GM12878 (cell line): ENCODE data around the gene KRTAP10-5. TPM values are rescaled to one million over a fixed set of nuclear protein-coding genes. Genes with fewer than 3 reads are reported as not detected.

Experiments used
- ATAC-seq: fragments of 200-7000 bp; cut with Tn5 transposase; 3 replicates; pipeline ENCODE4 v1.9.1; 2020; ENCODE audit warnings: mild to moderate bottlenecking, moderate library complexity
- BruUV-seq: library from RNA; stranded (reverse); fragments of 400-500 nt; replicated peaks from 2 replicates; lab custom pipeline; 2021; lab: Mats Ljungman, UMichigan
- CTCF ChIA-PET: fragments of 300-600 bp; sonication (Branson Sonifier 250); formaldehyde crosslinking; extraction: SDS; loops from one replicate; lab custom pipeline; 2021; ENCODE audit warnings: inconsistent platforms; lab: Yijun Ruan, JAX
- POLR2A ChIA-PET: fragments of 350-600 bp; formaldehyde crosslinking; extraction: SDS; loops from one replicate; lab custom pipeline; 2021; ENCODE audit warnings: inconsistent platforms; lab: Charles Lee
- RAD21 ChIA-PET: fragments of 300-600 bp; sonication (Branson Sonifier 250); formaldehyde crosslinking; loops from one replicate; lab custom pipeline; 2023; ENCODE audit warnings: antibody characterized with exemption; ENCODE audit not compliant: unreplicated experiment; lab: Charles Lee
- SMC1A ChIA-PET: fragments of 300-600 bp; sonication (Branson Sonifier 250); formaldehyde crosslinking; loops from one replicate; lab custom pipeline; 2023; ENCODE audit not compliant: unreplicated experiment, uncharacterized antibody; lab: Charles Lee
- DNase-seq: peaks from one replicate; pipeline ENCODE4 v3.0.0-alpha.2; 2011; ENCODE audit warnings: low read depth, low spot score
- FAIRE-seq: peaks from 3 replicates; lab custom pipeline; 2011; peaks lifted over from hg19 to GRCh38; lab: Jason Lieb, UNC
- H2AFZ ChIP-seq: 2 replicates; pipeline ENCODE4 v1.6.0; 2011; ENCODE audit warnings: low read depth, low read length, control low read depth; ENCODE audit not compliant: control insufficient read depth
- H3K27ac ChIP-seq: 2 replicates; pipeline ENCODE4 v1.5.1; 2011; ENCODE audit warnings: control low read depth; ENCODE audit not compliant: control insufficient read depth, insufficient read depth
- H3K27me3 ChIP-seq, 2 experiments: replicated peaks in 1 of 2; 2 replicates each; pipeline versions ENCODE4 v1.6.0 to v1.6.1; 2011; ENCODE audit warnings: low read length in 1 of 2; ENCODE audit not compliant: control insufficient read depth in 2 of 2, insufficient read depth in 2 of 2
- H3K36me3 ChIP-seq, 2 experiments: 2 replicates each; pipeline ENCODE4 v1.5.1; 2011; ENCODE audit warnings: low read length in 1 of 2; ENCODE audit not compliant: control insufficient read depth in 2 of 2, insufficient read depth in 2 of 2
- H3K4me1 ChIP-seq: 2 replicates; pipeline ENCODE4 v1.6.1; 2011; ENCODE audit warnings: mild to moderate bottlenecking, low read length, moderate library complexity, mixed read lengths; ENCODE audit not compliant: control insufficient read depth, insufficient read depth
- H3K4me2 ChIP-seq: 2 replicates; pipeline ENCODE4 v1.6.0; 2011; ENCODE audit warnings: control low read depth; ENCODE audit not compliant: control insufficient read depth, insufficient read depth
- H3K4me3 ChIP-seq: fragments of 200-600 bp; sonication (generic); 2 replicates; pipeline ENCODE4 v1.5.1; 2016
- H3K79me2 ChIP-seq: 2 replicates; pipeline ENCODE4 v1.6.0; 2011; ENCODE audit warnings: low read length; ENCODE audit not compliant: control insufficient read depth, insufficient read depth
- H3K9ac ChIP-seq: 2 replicates; pipeline ENCODE4 v1.8.0; 2011; ENCODE audit warnings: low read length, control low read depth, mixed read lengths; ENCODE audit not compliant: control insufficient read depth, insufficient read depth
- H3K9me3 ChIP-seq: replicated peaks from 3 replicates; pipeline ENCODE4 v1.5.1; 2011; ENCODE audit warnings: mild to moderate bottlenecking, low read length; ENCODE audit not compliant: control insufficient read depth, insufficient read depth
- H4K20me1 ChIP-seq: 2 replicates; pipeline ENCODE4 v1.6.0; 2011; ENCODE audit not compliant: control insufficient read depth, insufficient read depth
- ATF7 ChIP-seq: fragments of 450-650 bp; IDR thresholded peaks from 2 replicates; pipeline ENCODE4 v1.6.1; 2016; ENCODE audit warnings: low read depth, mild to moderate bottlenecking
- EGR1 ChIP-seq, 2 experiments: IDR thresholded peaks; 1 replicate in 1 of 2; 2 replicates in 1 of 2; pipeline ENCODE4 v1.6.1; 2011 to 2012; ENCODE audit warnings: low read depth in 2 of 2, low read length in 2 of 2, borderline replicate concordance in 1 of 2, mild to moderate bottlenecking in 1 of 2, moderate library complexity in 1 of 2
- FOS ChIP-seq: IDR thresholded peaks from 3 replicates; pipeline ENCODE4 v1.6.1; 2011; ENCODE audit warnings: borderline replicate concordance; ENCODE audit not compliant: insufficient read length; ENCODE audit errors: extremely low read depth
- MEF2B ChIP-seq: fragments of 450-650 bp; IDR thresholded peaks from 2 replicates; pipeline ENCODE4 v1.6.1; 2018; ENCODE audit warnings: mild to moderate bottlenecking, moderate library complexity; ENCODE audit not compliant: partially characterized antibody, poor library complexity, severe bottlenecking
- NBN ChIP-seq: fragments of 450-650 bp; IDR thresholded peaks from 2 replicates; pipeline ENCODE4 v1.6.1; 2016
- SMAD1 ChIP-seq: fragments of 450-650 bp; IDR thresholded peaks from 2 replicates; pipeline ENCODE4 v1.6.1; 2018; ENCODE audit warnings: mild to moderate bottlenecking, low read depth; ENCODE audit not compliant: partially characterized antibody
- ZBED1 ChIP-seq: IDR thresholded peaks from 2 replicates; pipeline ENCODE4 v1.6.1; 2016; ENCODE audit warnings: borderline replicate concordance
- WGBS: methylation state at CpG from one replicate; pipeline ENCODE4 v1.1.6; 2016; ENCODE audit warnings: low lambda C conversion rate; ENCODE audit not compliant: insufficient replicate concordance, insufficient coverage; ENCODE audit errors: missing lambda C conversion rate; 5-methylcytosine and 5-hydroxymethylcytosine counted together
- in situ Hi-C: fragments of 300-500 bp; cut with MboI; formaldehyde crosslinking; loops from 9 replicates; pipeline ENCODE4 v1.14.3; 2018; ENCODE audit warnings: mixed read lengths
- intact Hi-C: fragments of 100-400 bp; cut with micrococcal nuclease; formaldehyde crosslinking; loops from one replicate; pipeline ENCODE4 v1.14.2; 2022; ENCODE audit not compliant: unreplicated experiment
- polyA plus RNA-seq, 11 experiments: library from polyadenylated mRNA; depleted of rRNA in 4 of 11; unstranded in 6 of 11; stranded (reverse) in 5 of 11; fragments of >200 nt; fragmentation: Nextera tagmentation in 4 of 11; fragmentation: Illumina TruSeq in 1 of 11; extraction: Ambion mirVana in 4 of 11; extraction: Trizol in 1 of 11; gene quantifications; 1 replicate in 1 of 11; 2 replicates in 10 of 11; pipeline versions ENCODE4 v1.2.1 to v1.2.3, GENCODE V29; 2011 to 2016; ENCODE audit warnings: inconsistent platforms in 2 of 11, missing spikeins in 2 of 11, low read depth in 1 of 11
- total RNA-seq, 4 experiments: library from RNA; depleted of rRNA in 3 of 4; stranded (reverse); fragments of >200 nt in 3 of 4; fragmentation: Illumina TruSeq in 1 of 4; extraction: Trizol in 1 of 4; gene quantifications; 2 replicates each; pipeline versions ENCODE4 v1.2.1 to v1.2.3, GENCODE V29; 2013 to 2021
- TF ChIP-seq, protein P1 (sequence below): fragments of 450-650 bp; IDR thresholded peaks from 2 replicates; pipeline ENCODE4 v1.6.1; 2017; ENCODE audit warnings: borderline replicate concordance
- TF ChIP-seq, protein P2 (sequence below): IDR thresholded peaks from 2 replicates; pipeline ENCODE4 v1.6.1; 2011; ENCODE audit warnings: mild to moderate bottlenecking, low read depth, low read length, moderate library complexity; ENCODE audit not compliant: insufficient replicate concordance
- TF ChIP-seq, protein P3 (sequence below): IDR thresholded peaks from 2 replicates; pipeline ENCODE4 v1.6.1; 2011; ENCODE audit warnings: borderline replicate concordance, low read depth, mild to moderate bottlenecking, moderate library complexity, mixed read lengths, low read length; ENCODE audit not compliant: insufficient read depth; ENCODE audit errors: extremely low read length

Gene KRTAP10-5
- total and polyA plus RNA-seq, 10 of the 15 experiments (the other 5 are each of a cell fraction or from before 2014, with no cell fraction given) = not detected

DNA sequence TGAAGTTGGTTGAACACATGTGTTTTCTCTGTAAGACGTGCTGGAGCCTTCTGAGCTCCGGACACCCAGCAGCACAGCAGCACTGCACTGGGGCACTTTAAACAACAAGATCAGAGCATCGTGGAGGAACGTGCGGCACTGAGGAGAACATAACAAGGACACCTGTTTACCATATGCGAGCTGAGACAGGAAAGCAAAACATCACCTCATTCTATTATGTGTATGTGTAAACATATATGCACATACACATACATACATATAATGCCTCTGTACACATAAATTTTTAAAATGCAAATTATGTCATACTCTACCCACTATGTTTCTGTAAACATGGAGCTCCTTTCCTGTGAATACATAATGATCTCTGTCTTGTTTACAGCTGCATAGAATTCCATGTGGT is 15.1 kb upstream of the KRTAP10-5 start (continued):
- TF ChIP-seq MEF2B = no peak

DNA sequence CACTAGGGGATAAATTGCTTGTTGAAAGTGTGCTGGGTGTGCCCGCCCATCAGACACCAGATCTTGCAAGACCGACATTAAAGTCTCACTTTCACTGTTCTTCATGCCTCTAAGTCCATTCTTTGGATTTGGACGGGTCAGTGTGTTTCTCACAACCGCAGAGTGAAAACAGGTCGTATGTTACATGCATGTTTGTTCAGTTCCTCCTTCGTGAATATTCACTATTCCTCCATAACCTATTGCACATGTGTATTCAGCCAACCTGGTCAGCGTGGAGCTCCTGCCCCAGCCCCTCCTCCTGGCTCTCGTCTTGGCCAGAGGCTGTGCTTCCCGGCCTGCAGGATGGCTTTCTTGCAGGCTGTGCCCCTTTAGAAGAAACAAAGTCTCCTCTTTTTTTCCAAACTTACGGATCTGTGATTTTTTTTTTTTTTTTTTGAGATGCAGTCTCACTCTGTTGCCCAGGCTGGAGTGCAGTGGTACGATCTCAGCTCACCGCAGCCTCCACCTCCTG is 14.1 kb upstream of the KRTAP10-5 start:
- no peak for DNase-seq
- in situ Hi-C loops = no loop called here

More for the DNA sequence above, 14.1 kb upstream of the KRTAP10-5 start:
- no TSS peak for BruUV-seq
- Histone ChIP-seq H3K36me3 (no peaks in the 10 kb centered on the region), H2AFZ (no peak overlapping the region), H3K4me3 (no peak overlapping the region), H3K9me3 (no peaks in the 10 kb centered on the region; the same call in 2 of the 3 replicates), H3K79me2 (no peaks in the 10 kb centered on the region), H3K4me2 (no peak overlapping the region)
- intact Hi-C loops = no loop called here
- ATAC-seq = no peak
- POLR2A ChIA-PET = no interaction called here
- CTCF ChIA-PET = no interaction called here
- SMC1A ChIA-PET = no interaction called here
- TF ChIP-seq ZBED1 (no peak), EGR1 (IDR thresholded peaks at IDR 0.05; ENCODE audit: borderline replicate concordance in 1 of 2, low read depth in 2 of 2, low read length in 2 of 2) (no peak), SMAD1 (no peak), FOS (no peak), NBN (no peak), ATF7 (no peak)
- TF ChIP-seq, protein P1, sequence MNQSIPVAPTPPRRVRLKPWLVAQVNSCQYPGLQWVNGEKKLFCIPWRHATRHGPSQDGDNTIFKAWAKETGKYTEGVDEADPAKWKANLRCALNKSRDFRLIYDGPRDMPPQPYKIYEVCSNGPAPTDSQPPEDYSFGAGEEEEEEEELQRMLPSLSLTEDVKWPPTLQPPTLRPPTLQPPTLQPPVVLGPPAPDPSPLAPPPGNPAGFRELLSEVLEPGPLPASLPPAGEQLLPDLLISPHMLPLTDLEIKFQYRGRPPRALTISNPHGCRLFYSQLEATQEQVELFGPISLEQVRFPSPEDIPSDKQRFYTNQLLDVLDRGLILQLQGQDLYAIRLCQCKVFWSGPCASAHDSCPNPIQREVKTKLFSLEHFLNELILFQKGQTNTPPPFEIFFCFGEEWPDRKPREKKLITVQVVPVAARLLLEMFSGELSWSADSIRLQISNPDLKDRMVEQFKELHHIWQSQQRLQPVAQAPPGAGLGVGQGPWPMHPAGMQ = no peak
- TF ChIP-seq, protein P2, sequence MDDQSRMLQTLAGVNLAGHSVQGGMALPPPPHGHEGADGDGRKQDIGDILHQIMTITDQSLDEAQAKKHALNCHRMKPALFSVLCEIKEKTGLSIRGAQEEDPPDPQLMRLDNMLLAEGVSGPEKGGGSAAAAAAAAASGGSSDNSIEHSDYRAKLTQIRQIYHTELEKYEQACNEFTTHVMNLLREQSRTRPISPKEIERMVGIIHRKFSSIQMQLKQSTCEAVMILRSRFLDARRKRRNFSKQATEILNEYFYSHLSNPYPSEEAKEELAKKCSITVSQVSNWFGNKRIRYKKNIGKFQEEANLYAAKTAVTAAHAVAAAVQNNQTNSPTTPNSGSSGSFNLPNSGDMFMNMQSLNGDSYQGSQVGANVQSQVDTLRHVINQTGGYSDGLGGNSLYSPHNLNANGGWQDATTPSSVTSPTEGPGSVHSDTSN = no peak
- TF ChIP-seq, protein P3, sequence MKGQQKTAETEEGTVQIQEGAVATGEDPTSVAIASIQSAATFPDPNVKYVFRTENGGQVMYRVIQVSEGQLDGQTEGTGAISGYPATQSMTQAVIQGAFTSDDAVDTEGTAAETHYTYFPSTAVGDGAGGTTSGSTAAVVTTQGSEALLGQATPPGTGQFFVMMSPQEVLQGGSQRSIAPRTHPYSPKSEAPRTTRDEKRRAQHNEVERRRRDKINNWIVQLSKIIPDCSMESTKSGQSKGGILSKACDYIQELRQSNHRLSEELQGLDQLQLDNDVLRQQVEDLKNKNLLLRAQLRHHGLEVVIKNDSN = no peak
- TF ChIP-seq, all 136 proteins: peak for 0
- Histone ChIP-seq H3K27ac (no peak overlapping the region), H3K27me3 (no peaks in the 10 kb centered on the region), H4K20me1 (no peaks in the 10 kb centered on the region), H3K4me1 (no peaks in the 10 kb centered on the region), H3K9ac (no peak overlapping the region)
- FAIRE-seq = no peak
- WGBS = 19% methylated on average over 10 of the region's 12 CpGs
- RAD21 ChIA-PET = interaction anchor here (0.6 kb wide), 1 partner anchor 338 kb away, joined by 3 read pairs; no protein-coding TSS in a partner anchor
